Endothelial cell of umbilical vein (primary cell): ENCODE data around the gene OLFM1. TPM values are rescaled to one million over a fixed set of nuclear protein-coding genes. Genes with fewer than 3 reads are reported as not detected.

ENCODE experiments used
- BruUV-seq: library from RNA; stranded (reverse); fragments of 400-500 nt; replicated peaks from 2 replicates; lab custom pipeline; 2021; lab: Mats Ljungman, UMichigan
- CTCF ChIA-PET: fragments of 300-600, 350-600 bp; sonication (Branson Sonifier 250); formaldehyde crosslinking; loops from one replicate; lab custom pipeline; 2021; ENCODE audit warnings: antibody characterized with exemption, inconsistent platforms; lab: Charles Lee
- POLR2A ChIA-PET: fragments of 300-600, 350-600 bp; sonication (Branson Sonifier 250); formaldehyde crosslinking; loops from one replicate; lab custom pipeline; 2021; ENCODE audit warnings: antibody characterized with exemption, inconsistent platforms; lab: Charles Lee
- DNase-seq: peaks from one replicate; pipeline ENCODE4 v3.0.0-alpha.2; 2011; ENCODE audit warnings: low read depth, low spot score
- FAIRE-seq: peaks from 2 replicates; lab custom pipeline; 2011; peaks lifted over from hg19 to GRCh38; lab: Jason Lieb, UNC
- H2AFZ ChIP-seq: 2 replicates; pipeline ENCODE4 v1.6.0; 2012; ENCODE audit warnings: low read depth, low read length, control low read depth, inconsistent platforms
- H3K27ac ChIP-seq: 2 replicates; pipeline ENCODE4 v1.5.1; 2011; ENCODE audit warnings: low read depth, mild to moderate bottlenecking, control low read depth, low read length, moderate library complexity; ENCODE audit not compliant: insufficient read depth
- H3K27me3 ChIP-seq, 2 experiments: 2 replicates each; pipeline versions ENCODE4 v1.6.0 to v1.6.1; 2011; ENCODE audit warnings: low read length in 2 of 2, mixed read lengths in 1 of 2; ENCODE audit not compliant: control insufficient read depth in 2 of 2, insufficient read depth in 2 of 2
- H3K36me3 ChIP-seq, 2 experiments: 2 replicates in 1 of 2; 3 replicates in 1 of 2; pipeline ENCODE4 v1.5.1; 2011; ENCODE audit warnings: low read length in 2 of 2, mild to moderate bottlenecking in 1 of 2, moderate library complexity in 1 of 2; ENCODE audit not compliant: control insufficient read depth in 2 of 2, insufficient read depth in 2 of 2; ENCODE audit errors: extremely low read depth in 1 of 2
- H3K4me1 ChIP-seq: 3 replicates; pipeline ENCODE4 v1.5.1; 2011; ENCODE audit warnings: mild to moderate bottlenecking, low read length; ENCODE audit not compliant: control insufficient read depth, insufficient read depth; ENCODE audit errors: extremely low read depth
- H3K4me2 ChIP-seq: 2 replicates; pipeline ENCODE4 v1.6.1; 2011; ENCODE audit warnings: low read length, control low read depth, mixed read lengths; ENCODE audit not compliant: insufficient read depth
- H3K4me3 ChIP-seq, 3 experiments: fragments of 200-600 bp in 1 of 3; sonication (generic), shearing (Covaris generic) in 1 of 3; replicated peaks in 1 of 3; 2 replicates each; pipeline ENCODE4 v1.5.1; 2011 to 2016; ENCODE audit warnings: control low read depth in 3 of 3, low read length in 3 of 3, mild to moderate bottlenecking in 2 of 3, inconsistent platforms in 1 of 3, low read depth in 1 of 3, moderate library complexity in 1 of 3; ENCODE audit not compliant: insufficient read depth in 1 of 3
- H3K79me2 ChIP-seq: 2 replicates; pipeline ENCODE4 v1.6.0; 2012; ENCODE audit warnings: low read length, inconsistent platforms; ENCODE audit not compliant: control insufficient read depth, insufficient read depth
- H3K9ac ChIP-seq: replicated peaks from 2 replicates; pipeline ENCODE3; 2011; ENCODE audit warnings: low read length, control low read depth; ENCODE audit not compliant: insufficient read depth; ENCODE audit errors: extremely low read depth
- H3K9me1 ChIP-seq: replicated peaks from 3 replicates; pipeline ENCODE4 v1.6.0; 2011; ENCODE audit warnings: mild to moderate bottlenecking, low read length; ENCODE audit not compliant: control insufficient read depth, insufficient read depth; ENCODE audit errors: extremely low read depth
- H3K9me3 ChIP-seq: replicated peaks from 2 replicates; pipeline ENCODE4 v1.5.1; 2012; ENCODE audit warnings: low read length, inconsistent platforms; ENCODE audit not compliant: control insufficient read depth, insufficient read depth
- H4K20me1 ChIP-seq: replicated peaks from 2 replicates; pipeline ENCODE3; 2011; ENCODE audit warnings: mild to moderate bottlenecking, low read length; ENCODE audit not compliant: control insufficient read depth, insufficient read depth; ENCODE audit errors: extremely low read depth
- EZH2 ChIP-seq: IDR thresholded peaks from 2 replicates; pipeline ENCODE4 v1.6.1; 2012; ENCODE audit warnings: borderline replicate concordance, low read depth, mild to moderate bottlenecking, moderate library complexity, low read length, inconsistent platforms; ENCODE audit not compliant: severe bottlenecking
- FOS ChIP-seq: IDR thresholded peaks from 2 replicates; pipeline ENCODE4 v1.6.1; 2011; ENCODE audit warnings: mild to moderate bottlenecking, low read length, moderate library complexity, borderline replicate concordance; ENCODE audit not compliant: insufficient read depth
- GATA2 ChIP-seq: IDR thresholded peaks from 2 replicates; pipeline ENCODE4 v1.7.0; 2011; ENCODE audit warnings: low read depth, mild to moderate bottlenecking, moderate library complexity, mixed read lengths, low read length; ENCODE audit not compliant: insufficient read length, insufficient read depth
- JUN ChIP-seq: IDR thresholded peaks from 2 replicates; pipeline ENCODE4 v1.6.1; 2011; ENCODE audit warnings: borderline replicate concordance, low read depth; ENCODE audit not compliant: insufficient read length, insufficient read depth
- MYC ChIP-seq: IDR thresholded peaks from one replicate; pipeline ENCODE4 v1.6.1; 2011; ENCODE audit warnings: mild to moderate bottlenecking, low read depth, low read length
- POLR2A ChIP-seq: IDR thresholded peaks from 2 replicates; pipeline ENCODE4 v1.6.1; 2012; ENCODE audit warnings: low read depth, mild to moderate bottlenecking, control low read depth, low read length
- POLR2AphosphoS5 ChIP-seq: IDR thresholded peaks from 2 replicates; pipeline ENCODE4 v1.6.1; 2012; ENCODE audit warnings: low read depth, mild to moderate bottlenecking, control low read depth, low read length, moderate library complexity; ENCODE audit not compliant: insufficient read depth
- dilution Hi-C: fragments of 300-500 bp; cut with MboI; formaldehyde crosslinking; loops from one replicate; pipeline ENCODE4 v1.15.0; 2019; ENCODE audit warnings: low sequenced_read_pairs; ENCODE audit not compliant: extremely low pct_ligation_motif_present
- intact Hi-C: fragments of 100-400 bp; cut with micrococcal nuclease; formaldehyde crosslinking; loops from one replicate; pipeline ENCODE4 v1.10.0; 2022
- polyA plus RNA-seq, 4 experiments: library from polyadenylated mRNA; depleted of rRNA in 3 of 4; stranded (reverse) in 3 of 4; unstranded in 1 of 4; fragments of >200 nt; gene quantifications; 2 replicates each; pipeline versions ENCODE4 v1.2.1 to v1.2.3, GENCODE V29; 2011 to 2012; ENCODE audit warnings: missing spikeins in 1 of 4
- total RNA-seq: library from RNA; stranded (reverse); gene quantifications from 2 replicates; pipeline ENCODE4 v1.2.3, GENCODE V29; 2021
- TF ChIP-seq, protein P1 (sequence below), 2 donors: IDR thresholded peaks; 1 replicate in 1 of 2; 2 replicates in 1 of 2; pipeline ENCODE4 v1.5.1; 2011; ENCODE audit warnings: low read length in 2 of 2, mild to moderate bottlenecking in 2 of 2, moderate library complexity in 2 of 2, control low read depth in 1 of 2, inconsistent platforms in 1 of 2, low read depth in 1 of 2; ENCODE audit not compliant: insufficient read depth in 1 of 2; ENCODE audit errors: extremely low read depth in 1 of 2
- TF ChIP-seq, protein P2 (sequence below): IDR thresholded peaks from 2 replicates; pipeline ENCODE4 v1.6.1; 2011; ENCODE audit not compliant: insufficient read depth, insufficient read length

Gene OLFM1
- total and polyA plus RNA-seq, 2 donors (not counting 3 experiments of a cell fraction or from before 2014, with no cell fraction given), result 0.07 to 0.95 TPM

DNA sequence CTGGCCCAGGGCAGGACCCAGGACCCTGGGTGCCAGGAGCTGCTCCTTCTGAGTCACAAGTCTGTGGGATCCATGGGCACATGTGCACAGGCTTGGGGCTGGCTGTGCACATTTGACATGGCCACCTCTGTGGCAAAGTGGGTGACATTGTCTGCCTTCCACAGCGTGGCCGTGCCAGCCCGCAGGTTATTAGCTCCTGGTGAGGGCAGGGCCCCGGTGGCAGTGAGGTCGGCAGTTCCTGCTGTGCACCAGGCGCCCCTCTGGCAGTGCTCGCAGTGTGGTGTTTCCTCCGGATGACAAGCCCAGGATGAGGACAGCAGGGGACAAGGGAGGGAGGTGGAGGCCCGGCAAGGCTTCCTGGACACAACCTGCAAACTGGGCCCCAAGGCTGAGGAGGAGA lies 60.5 kb downstream of the OLFM1 start:
- Histone ChIP-seq H3K4me1 (no peaks in the 10 kb centered on the region), H3K9me1 (no peaks in the 10 kb centered on the region), H3K9me3 (no peaks in the 10 kb centered on the region), H3K79me2 (no peaks in the 10 kb centered on the region), H3K36me3 (no peaks in the 10 kb centered on the region), H3K27ac (no peak overlapping the region), H4K20me1 (no peaks in the 10 kb centered on the region), H3K27me3 (no peaks in the 10 kb centered on the region), H3K4me2 (no peak overlapping the region), H2AFZ (no peak overlapping the region), H3K4me3 (no peak overlapping the region), H3K9ac (no peak overlapping the region)
- ChIA-PET CTCF (no interaction called here), POLR2A (no interaction called here)
- BruUV-seq, result no TSS peak
- DNase-seq (no peak), FAIRE-seq (no peak)
- intact Hi-C loops (no loop called here), dilution Hi-C loops (no loop called here)
- TF ChIP-seq EZH2, result no peak
- TF ChIP-seq POLR2AphosphoS5, result no peak
- TF ChIP-seq, protein P1, sequence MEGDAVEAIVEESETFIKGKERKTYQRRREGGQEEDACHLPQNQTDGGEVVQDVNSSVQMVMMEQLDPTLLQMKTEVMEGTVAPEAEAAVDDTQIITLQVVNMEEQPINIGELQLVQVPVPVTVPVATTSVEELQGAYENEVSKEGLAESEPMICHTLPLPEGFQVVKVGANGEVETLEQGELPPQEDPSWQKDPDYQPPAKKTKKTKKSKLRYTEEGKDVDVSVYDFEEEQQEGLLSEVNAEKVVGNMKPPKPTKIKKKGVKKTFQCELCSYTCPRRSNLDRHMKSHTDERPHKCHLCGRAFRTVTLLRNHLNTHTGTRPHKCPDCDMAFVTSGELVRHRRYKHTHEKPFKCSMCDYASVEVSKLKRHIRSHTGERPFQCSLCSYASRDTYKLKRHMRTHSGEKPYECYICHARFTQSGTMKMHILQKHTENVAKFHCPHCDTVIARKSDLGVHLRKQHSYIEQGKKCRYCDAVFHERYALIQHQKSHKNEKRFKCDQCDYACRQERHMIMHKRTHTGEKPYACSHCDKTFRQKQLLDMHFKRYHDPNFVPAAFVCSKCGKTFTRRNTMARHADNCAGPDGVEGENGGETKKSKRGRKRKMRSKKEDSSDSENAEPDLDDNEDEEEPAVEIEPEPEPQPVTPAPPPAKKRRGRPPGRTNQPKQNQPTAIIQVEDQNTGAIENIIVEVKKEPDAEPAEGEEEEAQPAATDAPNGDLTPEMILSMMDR (IDR thresholded peaks at IDR 0.05; ENCODE audit: extremely low read depth in 1 of 2, insufficient read depth in 1 of 2, low read depth in 1 of 2, low read length in 2 of 2), result no peak
- no peak for TF ChIP-seq GATA2
- no peak for TF ChIP-seq MYC
- no peak for TF ChIP-seq FOS
- TF ChIP-seq, protein P2, sequence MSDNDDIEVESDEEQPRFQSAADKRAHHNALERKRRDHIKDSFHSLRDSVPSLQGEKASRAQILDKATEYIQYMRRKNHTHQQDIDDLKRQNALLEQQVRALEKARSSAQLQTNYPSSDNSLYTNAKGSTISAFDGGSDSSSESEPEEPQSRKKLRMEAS, result no peak
- no peak for TF ChIP-seq POLR2A
- TF ChIP-seq JUN, result no peak
